Measurements from ENCODE around the gene RPS6KB1.
"Not testable (repeated sequence)": the region's sequence is repeated elsewhere in the genome, so short reads cannot be mapped to it uniquely, and the experiment has no call there.

GRCh38 chr17:59920637-59921036 is 27.7 kb downstream of the RPS6KB1 start:
- not testable (repeated sequence) for TF ChIP-seq EZH2 (IDR thresholded peaks at IDR 0.05; ENCODE audit: insufficient read depth, poor library complexity, severe bottlenecking); EZH2phosphoT487 (IDR thresholded peaks at IDR 0.05; ENCODE audit: insufficient read depth, low read depth)

Data from GM23248 (cell line).